D721Med (cell line): ENCODE measurements around the gene TARS2.
A peak's percentile ranks its signal among the peaks of the same experiment; 100 is the strongest.

Experiments used
- DNase-seq: peaks from one replicate; pipeline ENCODE4 v3.0.0; 2011; ENCODE audit warnings: low spot score; ENCODE audit not compliant: insufficient read length
- FAIRE-seq: peaks from 2 replicates; lab custom pipeline; 2011; peaks lifted over from hg19 to GRCh38; lab: Jason Lieb, UNC
- TF ChIP-seq, protein P1 (sequence below): IDR thresholded peaks from 2 replicates; pipeline ENCODE4 v1.5.1; 2012; ENCODE audit warnings: mild to moderate bottlenecking, control low read depth; ENCODE audit not compliant: insufficient read depth; ENCODE audit errors: missing control alignments

The TARS2 gene, protein sequence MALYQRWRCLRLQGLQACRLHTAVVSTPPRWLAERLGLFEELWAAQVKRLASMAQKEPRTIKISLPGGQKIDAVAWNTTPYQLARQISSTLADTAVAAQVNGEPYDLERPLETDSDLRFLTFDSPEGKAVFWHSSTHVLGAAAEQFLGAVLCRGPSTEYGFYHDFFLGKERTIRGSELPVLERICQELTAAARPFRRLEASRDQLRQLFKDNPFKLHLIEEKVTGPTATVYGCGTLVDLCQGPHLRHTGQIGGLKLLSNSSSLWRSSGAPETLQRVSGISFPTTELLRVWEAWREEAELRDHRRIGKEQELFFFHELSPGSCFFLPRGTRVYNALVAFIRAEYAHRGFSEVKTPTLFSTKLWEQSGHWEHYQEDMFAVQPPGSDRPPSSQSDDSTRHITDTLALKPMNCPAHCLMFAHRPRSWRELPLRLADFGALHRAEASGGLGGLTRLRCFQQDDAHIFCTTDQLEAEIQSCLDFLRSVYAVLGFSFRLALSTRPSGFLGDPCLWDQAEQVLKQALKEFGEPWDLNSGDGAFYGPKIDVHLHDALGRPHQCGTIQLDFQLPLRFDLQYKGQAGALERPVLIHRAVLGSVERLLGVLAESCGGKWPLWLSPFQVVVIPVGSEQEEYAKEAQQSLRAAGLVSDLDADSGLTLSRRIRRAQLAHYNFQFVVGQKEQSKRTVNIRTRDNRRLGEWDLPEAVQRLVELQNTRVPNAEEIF

DNA sequence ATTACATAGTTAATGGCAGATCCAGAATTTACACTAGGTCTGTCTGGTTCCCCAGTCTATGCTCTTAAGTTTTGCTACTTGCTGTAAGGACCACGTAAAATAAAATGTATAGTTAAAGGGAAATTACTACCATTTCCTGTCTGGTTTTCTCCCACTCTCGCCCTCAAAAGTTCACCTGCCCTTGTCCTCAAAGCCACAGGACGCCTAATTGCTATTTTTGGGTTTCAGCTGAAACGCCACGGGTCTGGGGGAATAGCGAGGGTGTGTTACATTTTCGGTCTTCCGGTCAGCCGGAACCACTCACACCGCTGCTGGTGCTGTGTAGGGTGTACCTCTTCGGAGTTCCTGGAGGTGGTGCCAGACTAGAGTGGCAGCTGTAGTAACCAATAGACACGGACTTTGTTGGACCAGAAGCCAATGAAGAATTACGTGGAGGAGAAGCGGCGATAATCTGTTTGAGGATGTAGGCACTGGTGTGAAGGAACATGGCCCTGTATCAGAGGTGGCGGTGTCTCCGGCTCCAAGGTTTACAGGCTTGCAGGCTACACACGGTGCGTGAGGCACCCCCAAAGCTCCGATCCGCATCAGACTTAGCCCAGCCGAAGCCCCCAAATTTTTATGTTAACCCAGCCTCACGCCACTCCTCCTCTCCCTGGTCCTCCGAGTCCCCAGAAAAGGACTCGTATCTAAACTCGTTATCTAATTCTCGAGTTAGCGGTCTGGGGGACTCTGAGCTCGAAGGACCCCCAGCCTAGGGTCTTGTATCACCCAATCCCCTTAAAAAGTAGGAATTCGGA lies at the start of gene TARS2:
TSS of gene TARS2 (plus strand) at position 454 of the 797 bp plus-strand sequence. CDS start at position 486, 32 bp downstream.
- DNase-seq (peak; percentile 94), FAIRE-seq (peak; percentile 94)
- TF ChIP-seq, protein P1, sequence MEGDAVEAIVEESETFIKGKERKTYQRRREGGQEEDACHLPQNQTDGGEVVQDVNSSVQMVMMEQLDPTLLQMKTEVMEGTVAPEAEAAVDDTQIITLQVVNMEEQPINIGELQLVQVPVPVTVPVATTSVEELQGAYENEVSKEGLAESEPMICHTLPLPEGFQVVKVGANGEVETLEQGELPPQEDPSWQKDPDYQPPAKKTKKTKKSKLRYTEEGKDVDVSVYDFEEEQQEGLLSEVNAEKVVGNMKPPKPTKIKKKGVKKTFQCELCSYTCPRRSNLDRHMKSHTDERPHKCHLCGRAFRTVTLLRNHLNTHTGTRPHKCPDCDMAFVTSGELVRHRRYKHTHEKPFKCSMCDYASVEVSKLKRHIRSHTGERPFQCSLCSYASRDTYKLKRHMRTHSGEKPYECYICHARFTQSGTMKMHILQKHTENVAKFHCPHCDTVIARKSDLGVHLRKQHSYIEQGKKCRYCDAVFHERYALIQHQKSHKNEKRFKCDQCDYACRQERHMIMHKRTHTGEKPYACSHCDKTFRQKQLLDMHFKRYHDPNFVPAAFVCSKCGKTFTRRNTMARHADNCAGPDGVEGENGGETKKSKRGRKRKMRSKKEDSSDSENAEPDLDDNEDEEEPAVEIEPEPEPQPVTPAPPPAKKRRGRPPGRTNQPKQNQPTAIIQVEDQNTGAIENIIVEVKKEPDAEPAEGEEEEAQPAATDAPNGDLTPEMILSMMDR, result no peak

DNA sequence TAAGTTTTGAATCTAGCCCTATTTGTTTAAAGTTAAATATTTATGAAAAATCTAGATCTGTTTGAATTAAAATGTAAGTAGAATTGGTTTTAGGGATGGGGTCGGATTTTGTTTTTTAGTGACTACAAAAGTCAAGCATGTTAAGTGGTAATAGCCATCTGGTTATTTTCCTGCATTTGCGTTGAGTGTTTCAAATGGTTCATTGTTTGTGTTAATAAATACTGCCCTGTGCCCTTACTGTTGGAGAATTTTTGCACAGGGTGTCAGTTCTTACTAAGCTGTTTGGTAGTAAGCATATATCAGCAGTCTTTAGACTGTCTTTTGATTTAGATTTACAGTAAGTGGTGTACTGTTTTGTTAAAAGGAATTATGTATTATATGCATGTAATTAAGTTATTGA lies 46.1 kb upstream of the TARS2 start:
- no peak for DNase-seq
- FAIRE-seq, result peak; percentile 58
- TF ChIP-seq, protein P1, result no peak

DNA sequence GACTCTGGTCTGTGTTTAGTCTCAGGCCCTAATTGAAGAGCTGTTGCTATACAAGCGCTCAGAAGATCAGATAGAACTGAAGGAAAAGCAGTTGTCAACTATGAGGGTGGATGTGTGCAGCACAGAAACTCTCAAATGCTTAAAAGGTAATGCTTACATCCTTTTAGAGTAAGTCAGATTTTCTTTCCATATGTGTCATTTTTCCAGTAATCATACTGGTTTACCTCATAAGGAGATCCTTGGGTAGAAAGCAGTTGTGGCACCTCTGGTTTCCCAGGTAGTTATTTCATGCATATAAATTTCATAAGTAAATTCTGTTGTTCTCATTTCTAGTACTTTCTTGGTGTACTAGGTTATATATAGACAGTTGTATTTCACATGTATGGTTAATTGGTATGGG lies 43.0 kb upstream of the TARS2 start:
- no peak for DNase-seq
- peak; percentile 86 for FAIRE-seq
- TF ChIP-seq, protein P1, result no peak

DNA sequence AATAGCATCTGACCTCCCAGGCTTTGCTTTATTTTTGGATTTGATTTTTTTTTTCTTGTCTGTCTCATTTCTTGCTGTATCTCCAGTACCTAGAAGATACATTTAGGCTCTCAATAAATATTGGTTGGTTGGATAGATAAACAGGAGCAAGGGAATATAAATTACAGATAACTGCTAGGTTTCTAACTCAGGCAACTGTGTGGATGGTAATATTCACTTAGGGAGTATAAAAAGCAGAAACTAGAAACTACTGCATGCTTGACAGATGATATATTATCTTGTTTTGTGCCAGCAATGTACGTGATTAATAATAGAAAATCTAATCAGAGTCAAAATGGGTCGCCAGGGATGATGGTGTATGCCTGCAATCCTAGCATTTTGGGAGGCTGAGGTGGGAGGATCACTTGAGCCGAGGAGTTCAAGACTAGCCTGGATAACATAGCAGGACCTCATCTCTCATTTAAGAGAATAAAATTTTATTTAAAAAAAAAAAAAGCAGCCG lies 31.0 kb upstream of the TARS2 start:
- FAIRE-seq (no peak), DNase-seq (no peak)
- TF ChIP-seq, protein P1, result no peak

DNA sequence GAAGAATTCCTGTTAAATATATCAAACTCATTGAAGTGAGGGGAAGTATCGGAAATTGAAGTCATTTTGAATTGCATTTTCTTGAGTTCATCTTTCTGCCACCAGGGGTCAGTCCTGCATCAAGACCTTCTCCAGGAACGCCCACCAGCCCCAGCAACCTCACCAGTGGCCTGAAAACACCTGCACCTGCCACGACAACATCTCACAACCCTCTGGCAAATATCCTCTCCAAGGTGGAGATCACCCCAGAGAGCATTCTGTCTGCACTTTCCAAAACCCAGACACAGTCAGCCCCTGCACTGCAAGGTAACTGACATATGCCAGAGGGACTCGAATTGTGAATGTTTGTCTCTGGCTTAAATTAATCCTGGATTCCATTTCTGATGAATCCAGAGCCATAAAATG lies 22.8 kb upstream of the TARS2 start:
- DNase-seq (peak; percentile 51), FAIRE-seq (peak; percentile 81)
- TF ChIP-seq, protein P1, result peak; percentile 92

DNA sequence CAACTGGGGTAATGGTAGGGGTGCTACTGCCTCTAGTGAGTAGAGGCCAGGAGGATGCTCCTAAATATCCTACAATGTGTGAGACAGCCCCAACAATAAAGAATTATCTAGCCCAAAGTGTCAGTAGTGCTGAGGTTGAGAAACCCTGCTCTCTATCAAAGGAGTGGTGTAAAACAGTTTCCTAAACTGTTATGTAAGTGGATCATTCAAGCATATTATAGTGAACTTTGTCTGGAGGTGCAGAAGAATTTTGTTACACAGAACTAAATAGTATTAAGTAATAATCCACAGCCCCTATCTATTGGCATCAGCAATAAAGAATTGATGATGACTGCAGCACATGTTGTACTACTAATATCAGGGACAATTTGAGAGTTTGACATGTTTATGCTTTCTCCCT lies 20.3 kb upstream of the TARS2 start:
- FAIRE-seq (no peak), DNase-seq (no peak)
- TF ChIP-seq, protein P1, result no peak
